ENCODE measurements around the gene ETHE1.

DNA sequence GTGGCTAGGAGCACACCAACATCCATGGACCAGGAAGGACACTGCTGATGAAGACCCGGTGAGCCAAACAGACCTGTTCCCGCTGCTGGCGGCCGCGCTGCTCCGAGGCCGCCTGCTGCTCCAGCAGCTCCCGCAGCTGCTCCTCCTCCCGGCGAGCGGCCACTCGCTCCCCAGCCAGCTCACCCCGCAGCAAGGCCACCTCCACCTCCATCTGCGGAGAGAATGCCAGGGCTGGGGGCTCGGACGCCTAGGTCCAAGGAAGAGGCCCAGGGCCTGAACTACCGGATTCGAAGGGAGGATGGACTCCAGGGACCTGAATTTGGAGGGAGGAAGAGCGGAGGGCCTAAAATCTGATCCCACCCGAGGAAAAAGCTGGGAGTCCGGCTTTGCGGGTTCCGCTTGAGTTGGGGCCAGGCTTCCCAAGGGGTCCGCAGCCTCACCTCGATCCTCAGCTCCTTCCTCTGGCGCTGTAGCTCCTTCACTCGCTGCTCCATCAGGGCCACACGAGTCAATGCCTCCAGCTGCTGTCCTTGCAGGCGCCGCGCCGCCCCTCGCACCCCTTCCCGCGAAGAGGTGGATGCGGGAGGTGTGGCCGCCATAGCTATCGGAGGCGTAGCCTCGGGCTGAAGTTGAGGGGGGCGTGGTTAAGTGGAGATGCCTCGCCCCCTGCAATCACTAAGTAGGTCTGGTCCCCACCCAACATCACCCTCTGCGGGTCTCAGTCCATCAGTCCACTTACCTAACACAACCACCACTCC lies 25.2 kb downstream of the ETHE1 start:
- TF ChIP-seq, protein P1, sequence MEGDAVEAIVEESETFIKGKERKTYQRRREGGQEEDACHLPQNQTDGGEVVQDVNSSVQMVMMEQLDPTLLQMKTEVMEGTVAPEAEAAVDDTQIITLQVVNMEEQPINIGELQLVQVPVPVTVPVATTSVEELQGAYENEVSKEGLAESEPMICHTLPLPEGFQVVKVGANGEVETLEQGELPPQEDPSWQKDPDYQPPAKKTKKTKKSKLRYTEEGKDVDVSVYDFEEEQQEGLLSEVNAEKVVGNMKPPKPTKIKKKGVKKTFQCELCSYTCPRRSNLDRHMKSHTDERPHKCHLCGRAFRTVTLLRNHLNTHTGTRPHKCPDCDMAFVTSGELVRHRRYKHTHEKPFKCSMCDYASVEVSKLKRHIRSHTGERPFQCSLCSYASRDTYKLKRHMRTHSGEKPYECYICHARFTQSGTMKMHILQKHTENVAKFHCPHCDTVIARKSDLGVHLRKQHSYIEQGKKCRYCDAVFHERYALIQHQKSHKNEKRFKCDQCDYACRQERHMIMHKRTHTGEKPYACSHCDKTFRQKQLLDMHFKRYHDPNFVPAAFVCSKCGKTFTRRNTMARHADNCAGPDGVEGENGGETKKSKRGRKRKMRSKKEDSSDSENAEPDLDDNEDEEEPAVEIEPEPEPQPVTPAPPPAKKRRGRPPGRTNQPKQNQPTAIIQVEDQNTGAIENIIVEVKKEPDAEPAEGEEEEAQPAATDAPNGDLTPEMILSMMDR (IDR thresholded peaks at IDR 0.05; ENCODE audit: low read depth, low read length), result no peak
- TF ChIP-seq, protein P2, sequence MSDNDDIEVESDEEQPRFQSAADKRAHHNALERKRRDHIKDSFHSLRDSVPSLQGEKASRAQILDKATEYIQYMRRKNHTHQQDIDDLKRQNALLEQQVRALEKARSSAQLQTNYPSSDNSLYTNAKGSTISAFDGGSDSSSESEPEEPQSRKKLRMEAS (IDR thresholded peaks at IDR 0.05; ENCODE audit: low read depth, low read length), result no peak
- TF ChIP-seq POLR2A (IDR thresholded peaks at IDR 0.05; ENCODE audit: extremely low read depth, insufficient read length) (no peak), MYC (IDR thresholded peaks at IDR 0.05; ENCODE audit: low read depth, low read length) (no peak)

Measured in NB4 (cell line).